AG10803 (cell line): Measurements from ENCODE around the gene PRLR.

Source experiments
- DNase-seq: peaks from one replicate; pipeline ENCODE4 v3.0.0; 2010; ENCODE audit warnings: low read depth
- H3K4me3 ChIP-seq: 2 replicates; pipeline ENCODE4 v1.5.1; 2011; ENCODE audit warnings: mild to moderate bottlenecking, low read length, control low read depth
- CTCF ChIP-seq: conservative IDR thresholded peaks from 2 replicates; pipeline ENCODE4 v1.5.1; 2011; ENCODE audit warnings: mild to moderate bottlenecking, low read length, control low read depth, inconsistent platforms

Gene PRLR

DNA sequence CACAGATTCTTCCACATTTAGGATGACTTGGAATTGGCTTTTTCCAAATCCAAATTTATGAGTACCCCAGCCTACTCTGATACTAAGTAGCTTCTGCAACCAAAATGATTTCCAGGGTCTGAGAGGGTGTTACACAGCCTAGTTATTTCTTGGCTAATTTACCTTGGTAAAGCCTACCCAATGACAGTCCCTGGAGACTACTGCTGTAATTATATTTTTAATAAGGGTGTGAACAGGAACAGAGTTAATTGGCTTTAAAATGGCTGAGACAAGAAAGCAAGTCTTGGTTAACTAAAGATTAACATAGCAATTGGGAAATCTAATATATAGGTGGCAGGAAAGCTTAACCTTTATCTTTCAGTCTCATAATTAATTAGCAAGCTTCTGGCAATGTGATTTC, 9.3 kb downstream of the PRLR start:
- H3K4me3 ChIP-seq: no peak overlapping the region
- no peak for TF ChIP-seq CTCF

GRCh38 chr5:35218981-35219380, 11.3 kb downstream of the PRLR start:
- no peak overlapping the region for H3K4me3 ChIP-seq
- no peak for DNase-seq
- TF ChIP-seq CTCF: no peak

More for the DNA sequence above, 9.3 kb downstream of the PRLR start:
- no peak for DNase-seq

GRCh38 chr5:35214051-35214450, 16.2 kb downstream of the PRLR start:
- TF ChIP-seq CTCF: no peak
- DNase-seq: no peak
- no peak overlapping the region for H3K4me3 ChIP-seq

DNA sequence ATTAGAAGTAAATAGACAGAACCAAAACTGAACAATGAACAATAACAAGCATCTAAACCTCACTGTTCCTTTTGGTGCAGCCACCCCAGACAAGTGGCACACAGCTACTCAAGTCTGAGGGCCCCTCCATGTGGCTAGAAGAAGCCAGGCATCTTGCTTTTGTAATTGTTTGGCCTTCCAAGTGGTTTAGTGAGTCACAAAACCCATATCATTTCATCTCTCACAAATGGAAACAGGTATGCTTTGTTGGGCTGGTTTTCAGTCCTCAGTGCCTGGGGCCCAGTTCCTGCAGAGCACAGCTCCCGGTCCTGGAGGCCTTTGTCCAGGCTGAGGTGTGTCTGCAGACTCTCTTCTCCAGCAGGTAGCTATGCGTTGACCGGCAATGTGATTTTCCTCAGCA, 16.7 kb downstream of the PRLR start:
- TF ChIP-seq CTCF: no peak
- DNase-seq: no peak

GRCh38 chr5:35212122-35212982, 17.9 kb downstream of the PRLR start:
- no peak for DNase-seq
- H3K4me3 ChIP-seq: no peak overlapping the region
- TF ChIP-seq CTCF: no peak

More for the DNA sequence above, 16.7 kb downstream of the PRLR start:
- H3K4me3 ChIP-seq: no peak overlapping the region

DNA sequence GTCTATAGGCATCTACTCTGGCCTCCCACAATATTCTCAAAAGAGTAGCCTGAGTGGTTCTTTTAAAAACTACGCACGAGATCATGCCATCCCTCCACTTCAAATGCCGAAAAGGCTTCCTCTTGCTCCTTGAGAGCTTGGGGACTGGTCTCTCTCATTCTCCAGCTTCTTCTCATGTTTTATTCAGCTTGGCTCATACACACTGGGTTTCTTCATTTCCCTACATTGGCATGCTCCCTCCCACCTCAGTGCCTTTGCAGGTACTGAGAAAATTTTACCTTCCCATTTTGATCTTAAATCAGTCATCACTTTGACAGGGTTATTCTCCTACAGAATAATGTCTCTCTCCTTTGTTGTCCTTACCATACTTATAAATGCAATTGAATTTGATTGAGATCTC, 20.4 kb downstream of the PRLR start:
- DNase-seq: no peak
- H3K4me3 ChIP-seq: no peak overlapping the region
- TF ChIP-seq CTCF: no peak

DNA sequence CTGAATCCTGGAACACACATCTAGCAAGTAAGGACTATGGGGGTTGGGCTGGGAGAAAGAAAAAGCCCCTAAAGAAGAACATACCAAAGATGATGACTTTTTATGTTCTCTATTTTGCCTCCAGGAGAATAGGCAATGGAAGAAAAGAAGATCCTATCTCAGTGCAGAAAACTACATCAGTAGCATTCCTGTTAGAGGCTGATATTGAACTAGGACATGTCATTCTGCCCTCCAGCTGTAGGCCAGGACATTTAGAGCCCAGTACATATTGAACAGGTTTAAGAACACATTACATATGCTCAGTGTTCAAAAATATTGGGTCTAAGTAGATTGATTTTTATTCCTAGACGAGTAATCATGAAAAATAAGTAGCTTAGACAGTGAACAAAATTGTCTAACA, 24.7 kb downstream of the PRLR start:
- H3K4me3 ChIP-seq: no peak overlapping the region
- no peak for DNase-seq
- no peak for TF ChIP-seq CTCF
